CD4-positive, alpha-beta T cell (primary cell): Measurements from ENCODE around the gene PLCL2. TPM values are rescaled to one million over a fixed set of nuclear protein-coding genes. Genes with fewer than 3 reads are reported as not detected.

Experiments
- ATAC-seq: fragments of 200-7000 bp; cut with Tn5 transposase; one replicate; pipeline ENCODE4 v1.10.0; 2022; ENCODE audit warnings: mild to moderate bottlenecking; ENCODE audit not compliant: poor library complexity
- CTCF ChIA-PET: fragments of 350-600 bp; sonication (Branson Sonifier 250); formaldehyde crosslinking; loops from one replicate; lab custom pipeline; 2021; ENCODE audit warnings: antibody characterized with exemption, inconsistent platforms; lab: Charles Lee
- POLR2A ChIA-PET: fragments of 350-600 bp; sonication (Branson Sonifier 250); formaldehyde crosslinking; loops from one replicate; lab custom pipeline; 2021; ENCODE audit warnings: antibody characterized with exemption, inconsistent platforms; lab: Charles Lee
- DNase-seq, 14 experiments: peaks; one replicate each; pipeline ENCODE4 v3.0.0-alpha.2; 2013 to 2020; ENCODE audit warnings: mixed read lengths in 2 of 14
- H3K27ac ChIP-seq, 2 donors: one replicate each; pipeline versions ENCODE4 v1.5.1 to v1.7.0; 2013; ENCODE audit warnings: low read length in 2 of 2, low read depth in 1 of 2, mild to moderate bottlenecking in 1 of 2
- H3K27me3 ChIP-seq, 2 experiments: 1 replicate in 1 of 2; 2 replicates in 1 of 2; pipeline versions ENCODE4 v1.6.1 to v1.7.0; 2013; ENCODE audit warnings: low read length in 2 of 2, control low read depth in 1 of 2, mild to moderate bottlenecking in 1 of 2, moderate library complexity in 1 of 2; ENCODE audit not compliant: insufficient read depth in 2 of 2, control insufficient read depth in 1 of 2
- H3K36me3 ChIP-seq: one replicate; pipeline ENCODE4 v1.6.1; 2013; ENCODE audit warnings: low read length, control low read depth; ENCODE audit not compliant: insufficient read depth
- H3K4me1 ChIP-seq: one replicate; pipeline ENCODE4 v1.6.1; 2013; ENCODE audit warnings: low read length, control low read depth; ENCODE audit not compliant: insufficient read depth
- H3K4me3 ChIP-seq: one replicate; pipeline ENCODE4 v1.5.1; 2013; ENCODE audit warnings: mild to moderate bottlenecking, low read length, moderate library complexity
- H3K9me3 ChIP-seq, 2 experiments: 1 replicate in 1 of 2; 2 replicates in 1 of 2; pipeline versions ENCODE4 v1.6.1 to v1.7.0; 2013; ENCODE audit warnings: low read length in 2 of 2, mild to moderate bottlenecking in 2 of 2, control low read depth in 1 of 2, moderate library complexity in 1 of 2; ENCODE audit not compliant: control insufficient read depth in 1 of 2, insufficient read depth in 1 of 2
- H3K27ac Mint-ChIP-seq: one replicate; pipeline ENCODE4 v1.8.0; 2020; ENCODE audit warnings: mixed read lengths
- H3K27me3 Mint-ChIP-seq: one replicate; pipeline ENCODE4 v1.8.0; 2021; ENCODE audit warnings: mixed read lengths
- H3K36me3 Mint-ChIP-seq: one replicate; pipeline ENCODE4 v1.8.0; 2021; ENCODE audit warnings: low read depth, mixed read lengths
- H3K4me1 Mint-ChIP-seq: one replicate; pipeline ENCODE4 v1.8.0; 2021; ENCODE audit warnings: low read depth, mixed read lengths
- H3K4me3 Mint-ChIP-seq: one replicate; pipeline ENCODE4 v1.8.0; 2020; ENCODE audit warnings: mild to moderate bottlenecking, mixed read lengths
- H3K9me3 Mint-ChIP-seq: one replicate; pipeline ENCODE4 v1.8.0; 2020; ENCODE audit warnings: mixed read lengths
- intact Hi-C, 2 experiments: fragments of 100-400 bp; cut with DNase I in 1 of 2; cut with micrococcal nuclease in 1 of 2; formaldehyde crosslinking; loops; one replicate each; pipeline versions ENCODE4 v1.15.1 to v1.9.0; 2023 to 2025; cut with DNase I, micrococcal nuclease
- total RNA-seq, 174 experiments: library from RNA in 2 of 174; stranded (reverse) in 2 of 174; gene quantifications; one replicate each; pipeline ENCODE4 v1.2.3 and lab custom pipeline; 2021 to 2026
- TF ChIP-seq, protein P1 (sequence below): fragments of 200-600 bp; IDR thresholded peaks from one replicate; pipeline ENCODE4 v1.8.0; 2022; ENCODE audit warnings: antibody characterized with exemption, mild to moderate bottlenecking

Gene PLCL2
- total RNA-seq, 2 experiments from 2014 or later = 35.1 to 36.3 TPM

DNA sequence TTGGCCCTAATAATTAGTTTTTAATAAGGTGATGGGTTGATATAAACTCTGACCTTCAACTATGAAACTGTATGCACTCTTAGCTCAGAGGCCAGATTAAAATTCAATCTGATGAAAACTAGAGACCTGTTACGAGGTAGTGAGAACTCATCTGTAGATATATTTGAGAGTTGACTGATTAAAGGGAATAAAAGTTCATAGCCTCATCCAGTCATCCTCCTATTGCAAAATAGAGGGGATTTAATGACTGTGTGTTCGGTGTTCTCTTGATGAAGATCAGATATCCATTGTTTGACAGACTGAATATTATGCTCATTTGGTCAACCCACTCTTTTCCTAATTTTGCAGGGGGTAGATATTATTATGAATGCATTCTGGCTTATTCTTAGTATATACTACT, 23.3 kb upstream of the PLCL2 start:
- peaks cover 4% of the 10 kb centered on the region for H3K4me1 Mint-ChIP-seq
- TF ChIP-seq, protein P1, sequence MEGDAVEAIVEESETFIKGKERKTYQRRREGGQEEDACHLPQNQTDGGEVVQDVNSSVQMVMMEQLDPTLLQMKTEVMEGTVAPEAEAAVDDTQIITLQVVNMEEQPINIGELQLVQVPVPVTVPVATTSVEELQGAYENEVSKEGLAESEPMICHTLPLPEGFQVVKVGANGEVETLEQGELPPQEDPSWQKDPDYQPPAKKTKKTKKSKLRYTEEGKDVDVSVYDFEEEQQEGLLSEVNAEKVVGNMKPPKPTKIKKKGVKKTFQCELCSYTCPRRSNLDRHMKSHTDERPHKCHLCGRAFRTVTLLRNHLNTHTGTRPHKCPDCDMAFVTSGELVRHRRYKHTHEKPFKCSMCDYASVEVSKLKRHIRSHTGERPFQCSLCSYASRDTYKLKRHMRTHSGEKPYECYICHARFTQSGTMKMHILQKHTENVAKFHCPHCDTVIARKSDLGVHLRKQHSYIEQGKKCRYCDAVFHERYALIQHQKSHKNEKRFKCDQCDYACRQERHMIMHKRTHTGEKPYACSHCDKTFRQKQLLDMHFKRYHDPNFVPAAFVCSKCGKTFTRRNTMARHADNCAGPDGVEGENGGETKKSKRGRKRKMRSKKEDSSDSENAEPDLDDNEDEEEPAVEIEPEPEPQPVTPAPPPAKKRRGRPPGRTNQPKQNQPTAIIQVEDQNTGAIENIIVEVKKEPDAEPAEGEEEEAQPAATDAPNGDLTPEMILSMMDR = no peak
- H3K27ac Mint-ChIP-seq = no peak overlapping the region
- ChIA-PET POLR2A (interaction anchor here (0.6 to 1.0 kb wide), 2 partner anchors 9 to 11 kb away, joined by 3 read pairs; no protein-coding TSS in a partner anchor), CTCF (interaction anchor here (1.3 kb wide), 1 partner anchor 55 kb away, joined by 3 read pairs; no protein-coding TSS in a partner anchor)
- Histone ChIP-seq H3K4me1 (peaks cover 1% of the 10 kb centered on the region), H3K27me3 (no peaks in the 10 kb centered on the region), H3K9me3 (no peaks in the 10 kb centered on the region), H3K4me3 (no peak overlapping the region), H3K27ac (no peak overlapping the region), H3K36me3 (no peaks in the 10 kb centered on the region)
- H3K36me3 Mint-ChIP-seq = no peaks in the 10 kb centered on the region
- H3K27me3 Mint-ChIP-seq = no peaks in the 10 kb centered on the region
- ATAC-seq (no peak), DNase-seq (no peak)
- H3K4me3 Mint-ChIP-seq = no peak overlapping the region
- intact Hi-C loops = loop anchor here in 1 of 2 experiments (2.0 kb wide), 1 partner anchor 15 kb away; no protein-coding TSS in a partner anchor
- no peaks in the 10 kb centered on the region for H3K9me3 Mint-ChIP-seq

DNA sequence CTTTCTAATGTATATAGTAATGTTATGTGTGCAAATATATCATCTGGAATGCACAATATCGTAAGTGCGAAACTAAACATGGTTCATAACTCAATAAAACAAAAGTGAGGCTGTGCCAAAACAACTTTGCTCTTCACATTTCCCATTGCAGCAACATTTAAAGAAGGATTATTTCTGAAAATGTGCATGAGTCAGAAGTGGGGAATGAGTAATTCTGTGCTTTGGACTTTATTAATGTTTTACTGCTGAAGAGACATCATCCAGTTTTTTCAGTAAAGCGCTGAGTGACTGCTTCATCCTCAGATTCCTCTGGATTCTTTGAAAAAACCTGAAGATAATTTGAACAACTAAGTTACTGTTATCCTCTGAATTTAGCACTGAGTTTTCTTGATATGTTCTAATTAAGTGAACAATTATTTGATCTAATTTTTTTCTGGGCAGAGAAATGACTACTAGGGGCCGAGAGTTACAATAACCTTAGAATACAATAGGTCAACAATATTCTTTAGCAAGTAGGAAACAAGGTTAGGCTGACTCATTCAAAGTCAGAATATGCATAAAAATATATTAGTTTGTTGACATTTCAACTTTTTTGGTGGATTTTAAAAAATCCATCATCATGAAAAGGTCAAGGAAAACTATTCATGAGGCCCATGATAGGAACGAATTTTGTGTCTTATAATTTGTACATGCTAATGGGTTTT, 20.0 kb upstream of the PLCL2 start:
- CTCF ChIA-PET = no interaction called here
- intact Hi-C loops = no loop called here

DNA sequence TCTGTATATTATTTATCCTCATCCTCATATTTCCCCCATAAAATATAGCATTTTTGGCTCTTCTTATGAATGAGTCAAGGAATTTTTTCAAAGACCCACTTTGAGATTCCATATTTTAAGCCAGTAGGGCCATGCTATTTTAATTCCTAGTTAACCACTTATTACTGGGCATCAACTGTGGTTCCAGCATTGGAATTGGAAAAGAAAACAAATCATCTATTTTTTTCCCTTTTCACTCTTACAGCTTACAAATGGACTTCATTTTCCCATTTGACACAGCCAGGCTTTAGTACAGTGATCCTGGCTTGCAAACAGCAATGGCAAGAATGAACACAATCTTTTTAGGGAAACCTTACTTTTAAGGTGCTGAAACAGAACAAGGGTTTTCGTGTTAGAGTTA, 19.4 kb upstream of the PLCL2 start:
- H3K4me1 ChIP-seq = peaks cover 7% of the 10 kb centered on the region
- H3K4me3 Mint-ChIP-seq = no peak overlapping the region
- H3K36me3 Mint-ChIP-seq = no peaks in the 10 kb centered on the region
- no peaks in the 10 kb centered on the region for H3K9me3 ChIP-seq
- DNase-seq (no peak), ATAC-seq (no peak)
- CTCF ChIA-PET = no interaction called here
- intact Hi-C loops = no loop called here
- H3K4me1 Mint-ChIP-seq = peaks cover 13% of the 10 kb centered on the region
- TF ChIP-seq, protein P1 = no peak
- no peak overlapping the region for H3K27ac Mint-ChIP-seq
- H3K27ac ChIP-seq = no peak overlapping the region
- POLR2A ChIA-PET = no interaction called here
- H3K27me3 ChIP-seq = no peaks in the 10 kb centered on the region
- H3K4me3 ChIP-seq = no peak overlapping the region
- H3K36me3 ChIP-seq = no peaks in the 10 kb centered on the region
- H3K27me3 Mint-ChIP-seq = no peaks in the 10 kb centered on the region
- H3K9me3 Mint-ChIP-seq = no peaks in the 10 kb centered on the region

More for the DNA sequence above, 20.0 kb upstream of the PLCL2 start:
- Histone ChIP-seq H3K27me3 (no peaks in the 10 kb centered on the region), H3K27ac (no peak overlapping the region), H3K4me3 (no peak overlapping the region), H3K4me1 (peaks cover 7% of the 10 kb centered on the region), H3K36me3 (no peaks in the 10 kb centered on the region), H3K9me3 (no peaks in the 10 kb centered on the region)
- no peaks in the 10 kb centered on the region for H3K27me3 Mint-ChIP-seq
- H3K9me3 Mint-ChIP-seq = no peaks in the 10 kb centered on the region
- H3K4me1 Mint-ChIP-seq = peaks cover 13% of the 10 kb centered on the region
- no peak overlapping the region for H3K27ac Mint-ChIP-seq
- POLR2A ChIA-PET = interaction anchor here (0.9 kb wide), 1 partner anchor 23 kb away, joined by 3 read pairs; no protein-coding TSS in a partner anchor
- no peak overlapping the region for H3K4me3 Mint-ChIP-seq
- H3K36me3 Mint-ChIP-seq = no peaks in the 10 kb centered on the region
- ATAC-seq = no peak
- DNase-seq = no peak
- TF ChIP-seq, protein P1 = no peak
